ENCODE data around the gene CEP57L1.
A peak's percentile ranks its signal among the peaks of the same experiment; 100 is the strongest.
"Not testable (repeated sequence)": the region's sequence is repeated elsewhere in the genome, so short reads cannot be mapped to it uniquely, and the experiment has no call there.

CEP57L1 gene

GRCh38 chr6:109102762-109103161 is 7.5 kb downstream of the CEP57L1 start:
- Histone ChIP-seq H3K9ac (no peak overlapping the region), H3K4me2 (no peak overlapping the region), H4K20me1 (no peaks in the 10 kb centered on the region), H3K27me3 (no peaks in the 10 kb centered on the region), H3K4me1 (no peaks in the 10 kb centered on the region), H3K9me3 (no peaks in the 10 kb centered on the region), H3K4me3 (no peak overlapping the region), H3K27ac (no peak overlapping the region), H3K36me3 (peaks cover 33% of the 10 kb centered on the region)
- no peak for TF ChIP-seq Cebpa-rat (IDR thresholded peaks at IDR 0.05)

GRCh38 chr6:109103942-109104341 is 8.6 kb downstream of the CEP57L1 start:
- no peak overlapping the region for H3K4me2 ChIP-seq
- H3K36me3 ChIP-seq = peaks cover 33% of the 10 kb centered on the region
- H3K9ac ChIP-seq = no peak overlapping the region
- H3K9me3 ChIP-seq = no peaks in the 10 kb centered on the region
- no peak overlapping the region for H3K4me3 ChIP-seq
- no peaks in the 10 kb centered on the region for H4K20me1 ChIP-seq
- H3K27me3 ChIP-seq = no peaks in the 10 kb centered on the region
- no peaks in the 10 kb centered on the region for H3K4me1 ChIP-seq
- TF ChIP-seq Cebpa-rat (IDR thresholded peaks at IDR 0.05) = no peak
- no peak overlapping the region for H3K27ac ChIP-seq

GRCh38 chr6:109104512-109104911 is 9.2 kb downstream of the CEP57L1 start:
- H3K9ac ChIP-seq = no peak overlapping the region
- H3K4me2 ChIP-seq = no peak overlapping the region
- H3K36me3 ChIP-seq = peaks cover 28% of the 10 kb centered on the region
- TF ChIP-seq Cebpa-rat (IDR thresholded peaks at IDR 0.05) = no peak
- H3K9me3 ChIP-seq = no peaks in the 10 kb centered on the region
- H3K27ac ChIP-seq = no peak overlapping the region
- no peaks in the 10 kb centered on the region for H3K4me1 ChIP-seq
- no peaks in the 10 kb centered on the region for H3K27me3 ChIP-seq
- H4K20me1 ChIP-seq = no peaks in the 10 kb centered on the region
- no peak overlapping the region for H3K4me3 ChIP-seq

- Histone ChIP-seq H3K9ac (no peak overlapping the region), H3K27ac (no peak overlapping the region), H3K9me3 (peaks cover 6% of the 10 kb centered on the region)
These were observed 10.4 kb downstream of the CEP57L1 start for GRCh38 chr6:109105681-109106080.

GRCh38 chr6:109109663-109110062 is 14.4 kb downstream of the CEP57L1 start:
- not testable (repeated sequence) for H3K4me1 ChIP-seq, H3K4me3 ChIP-seq, H3K4me2 ChIP-seq, H3K9ac ChIP-seq, H4K20me1 ChIP-seq, H3K36me3 ChIP-seq, H3K27ac ChIP-seq, H3K27me3 ChIP-seq
- H3K9me3 ChIP-seq = peaks cover 12% of the 10 kb centered on the region

More at GRCh38 chr6:109105681-109106080, 10.4 kb downstream of the CEP57L1 start:
- H3K4me1 ChIP-seq = no peaks in the 10 kb centered on the region
- no peaks in the 10 kb centered on the region for H4K20me1 ChIP-seq
- TF ChIP-seq Cebpa-rat (IDR thresholded peaks at IDR 0.05) = no peak
- H3K4me2 ChIP-seq = no peak overlapping the region
- no peaks in the 10 kb centered on the region for H3K27me3 ChIP-seq
- H3K36me3 ChIP-seq = peaks cover 17% of the 10 kb centered on the region
- H3K4me3 ChIP-seq = no peak overlapping the region

- peaks cover 17% of the 10 kb centered on the region for H3K4me1 ChIP-seq
- peaks cover 12% of the 10 kb centered on the region for H3K9me3 ChIP-seq
- H3K4me2 ChIP-seq, H3K9ac ChIP-seq, H3K27ac ChIP-seq, H3K4me3 ChIP-seq, H3K27me3 ChIP-seq, H4K20me1 ChIP-seq, H3K36me3 ChIP-seq: not testable (repeated sequence)
These were observed 17.4 kb downstream of the CEP57L1 start for GRCh38 chr6:109112663-109113062.

- no peaks in the 10 kb centered on the region for H3K27me3 ChIP-seq
- H3K27ac ChIP-seq = peak overlapping the region; percentile 61
- H3K4me2 ChIP-seq = peak overlapping the region; percentile 80
- H3K4me3 ChIP-seq = no peak overlapping the region
- H4K20me1 ChIP-seq = no peaks in the 10 kb centered on the region
- no peaks in the 10 kb centered on the region for H3K9me3 ChIP-seq
- H3K4me1 ChIP-seq = peaks cover 54% of the 10 kb centered on the region
- H3K9ac ChIP-seq = peak overlapping the region; percentile 2; the same call in 1 of the 2 replicates
- peak; percentile 43; the same call in 1 of the 2 replicates for TF ChIP-seq Cebpa-rat (IDR thresholded peaks at IDR 0.05)
- H3K36me3 ChIP-seq = no peaks in the 10 kb centered on the region
These were observed 22.2 kb downstream of the CEP57L1 start for GRCh38 chr6:109117346-109118035.

- H3K36me3 ChIP-seq = no peaks in the 10 kb centered on the region
- H3K27ac ChIP-seq = peak overlapping the region; percentile 61
- H3K9ac ChIP-seq = peak overlapping the region; percentile 2; the same call in 1 of the 2 replicates
- TF ChIP-seq Cebpa-rat (IDR thresholded peaks at IDR 0.05) = no peak
- no peaks in the 10 kb centered on the region for H3K27me3 ChIP-seq
- H3K4me2 ChIP-seq = peak overlapping the region; percentile 80
- no peaks in the 10 kb centered on the region for H4K20me1 ChIP-seq
- peaks cover 54% of the 10 kb centered on the region for H3K4me1 ChIP-seq
- no peak overlapping the region for H3K4me3 ChIP-seq
- H3K9me3 ChIP-seq = no peaks in the 10 kb centered on the region
These were observed 23.0 kb downstream of the CEP57L1 start for GRCh38 chr6:109118337-109118736.

- TF ChIP-seq Cebpa-rat (IDR thresholded peaks at IDR 0.05) = no peak
- Histone ChIP-seq H3K4me3 (no peak overlapping the region), H3K27me3 (no peaks in the 10 kb centered on the region), H3K4me1 (peaks cover 54% of the 10 kb centered on the region), H3K36me3 (peaks cover 4% of the 10 kb centered on the region; the same call in 1 of the 2 replicates), H3K27ac (peak overlapping the region; percentile 61; the same call in 1 of the 2 replicates), H3K9ac (no peak overlapping the region), H3K9me3 (no peaks in the 10 kb centered on the region), H3K4me2 (peak overlapping the region; percentile 80), H4K20me1 (no peaks in the 10 kb centered on the region)
These were observed 23.6 kb downstream of the CEP57L1 start for GRCh38 chr6:109118871-109119354.

GRCh38 chr6:109121411-109121810 is 26.1 kb downstream of the CEP57L1 start:
- Histone ChIP-seq H3K9ac (no peak overlapping the region), H3K4me3 (no peak overlapping the region), H3K36me3 (peaks cover 6% of the 10 kb centered on the region; the same call in 1 of the 2 replicates), H4K20me1 (no peaks in the 10 kb centered on the region), H3K4me2 (no peak overlapping the region; the same call in 1 of the 2 replicates), H3K9me3 (no peaks in the 10 kb centered on the region), H3K27ac (no peak overlapping the region), H3K4me1 (peaks cover 50% of the 10 kb centered on the region), H3K27me3 (no peaks in the 10 kb centered on the region)
- no peak for TF ChIP-seq Cebpa-rat (IDR thresholded peaks at IDR 0.05)
